OCI-LY1 (cell line): ENCODE measurements around the gene FAM53B.

Experiments
- H2AFZ ChIP-seq: fragments of 200-600 bp; sonication (generic), shearing (Covaris generic); 2 replicates; pipeline ENCODE4 v1.6.0; 2014; ENCODE audit warnings: antibody characterized with exemption, mild to moderate bottlenecking, low read length
- H3F3A ChIP-seq: fragments of 200-600 bp; sonication (generic), shearing (Covaris generic); 2 replicates; pipeline ENCODE4 v1.6.0; 2014; ENCODE audit warnings: mild to moderate bottlenecking, antibody characterized with exemption, low read length, moderate library complexity; ENCODE audit not compliant: insufficient read depth
- H3K27ac ChIP-seq: fragments of 200-600 bp; sonication (generic); 2 replicates; pipeline ENCODE4 v1.5.1; 2014; ENCODE audit warnings: low read length, mixed run types, mild to moderate bottlenecking, low read depth; ENCODE audit not compliant: poor library complexity, severe bottlenecking
- H3K27me3 ChIP-seq: fragments of 200-600 bp; sonication (generic); 2 replicates; pipeline ENCODE4 v1.6.0; 2014; ENCODE audit warnings: antibody characterized with exemption, mild to moderate bottlenecking, low read length, moderate library complexity; ENCODE audit not compliant: insufficient read depth
- H3K36me3 ChIP-seq: fragments of 200-600 bp; sonication (generic); 2 replicates; pipeline ENCODE4 v1.6.1; 2014; ENCODE audit warnings: mild to moderate bottlenecking, antibody characterized with exemption, low read length, moderate library complexity, mixed read lengths; ENCODE audit not compliant: insufficient read depth
- H3K4me1 ChIP-seq: fragments of 200-600 bp; sonication (generic); 2 replicates; pipeline ENCODE4 v1.5.1; 2014; ENCODE audit warnings: mild to moderate bottlenecking, low read length, moderate library complexity; ENCODE audit not compliant: insufficient read depth, severe bottlenecking
- H3K4me2 ChIP-seq: fragments of 200-600 bp; sonication (generic), shearing (Covaris generic); 2 replicates; pipeline ENCODE4 v1.6.1; 2014; ENCODE audit warnings: low read length
- H3K4me3 ChIP-seq: fragments of 200-600 bp; sonication (generic); 2 replicates; pipeline ENCODE4 v1.5.1; 2014; ENCODE audit warnings: low read length, low read depth, mild to moderate bottlenecking, mixed read lengths; ENCODE audit not compliant: poor library complexity, severe bottlenecking
- H3K79me2 ChIP-seq: fragments of 200-600 bp; shearing (Covaris generic); 2 replicates; pipeline ENCODE4 v1.6.1; 2016; ENCODE audit warnings: mixed run types, low read length, mixed read lengths; ENCODE audit not compliant: insufficient read depth
- H3K9ac ChIP-seq: fragments of 200-600 bp; sonication (generic), shearing (Covaris generic); 2 replicates; pipeline ENCODE4 v1.6.1; 2014; ENCODE audit warnings: mild to moderate bottlenecking, low read length, mixed read lengths
- H3K9me2 ChIP-seq: fragments of 200-600 bp; sonication (generic), shearing (Covaris generic); 2 replicates; pipeline ENCODE4 v1.6.1; 2014; ENCODE audit warnings: low read depth, mild to moderate bottlenecking, low read length, mixed read lengths
- H3K9me3 ChIP-seq: fragments of 200-600 bp; shearing (Covaris generic); 2 replicates; pipeline ENCODE4 v1.6.1; 2014; ENCODE audit warnings: low read length, mixed read lengths
- H4K20me1 ChIP-seq: fragments of 200-600 bp; sonication (generic), shearing (Covaris generic); 2 replicates; pipeline ENCODE4 v1.6.0; 2016; ENCODE audit warnings: mild to moderate bottlenecking, low read length; ENCODE audit not compliant: insufficient read depth
- CTCF ChIP-seq: fragments of 200-600 bp; sonication (generic), shearing (Covaris generic); IDR thresholded peaks from 2 replicates; pipeline ENCODE4 v1.5.1; 2017; ENCODE audit warnings: mild to moderate bottlenecking, antibody characterized with exemption, low read length, moderate library complexity, mixed read lengths
- EZH2 ChIP-seq: fragments of 200-600 bp; sonication (generic), shearing (Covaris generic); IDR thresholded peaks from 2 replicates; pipeline ENCODE4 v1.8.0; 2017; ENCODE audit warnings: borderline replicate concordance, mixed run types, mild to moderate bottlenecking, antibody characterized with exemption, low read length, moderate library complexity, mixed read lengths

Gene FAM53B

GRCh38 chr10:124716369-124716768 lies 27.8 kb downstream of the FAM53B start:
- no peaks in the 10 kb centered on the region for H3K9me3 ChIP-seq
- no peak for TF ChIP-seq CTCF
- TF ChIP-seq EZH2, result no peak
- H3K4me3 ChIP-seq, result no peak overlapping the region
- no peaks in the 10 kb centered on the region for H4K20me1 ChIP-seq
- H3K9ac ChIP-seq, result no peak overlapping the region
- H3K4me2 ChIP-seq, result no peak overlapping the region
- no peak overlapping the region for H2AFZ ChIP-seq
- 0 out of 2 replicates have a peak, but pooled peaks cover 4% of the 10 kb centered on the region for H3F3A ChIP-seq
- H3K9me2 ChIP-seq, result no peaks in the 10 kb centered on the region
- H3K4me1 ChIP-seq, result peaks cover 78% of the 10 kb centered on the region
- no peak overlapping the region for H3K27ac ChIP-seq
- no peaks in the 10 kb centered on the region for H3K27me3 ChIP-seq
- peaks cover 62% of the 10 kb centered on the region for H3K79me2 ChIP-seq
- peaks cover 30% of the 10 kb centered on the region for H3K36me3 ChIP-seq

- 0 out of 2 replicates have a peak, but pooled peaks cover 4% of the 10 kb centered on the region for H3F3A ChIP-seq
- H2AFZ ChIP-seq, result no peak overlapping the region
- no peak overlapping the region for H3K4me2 ChIP-seq
- H3K9me2 ChIP-seq, result no peaks in the 10 kb centered on the region
- TF ChIP-seq EZH2 (no peak), CTCF (no peak)
- no peaks in the 10 kb centered on the region for H3K27me3 ChIP-seq
- H3K27ac ChIP-seq, result no peak overlapping the region
- H3K36me3 ChIP-seq, result peaks cover 30% of the 10 kb centered on the region
- H3K9ac ChIP-seq, result no peak overlapping the region
- H3K9me3 ChIP-seq, result no peaks in the 10 kb centered on the region
- H3K79me2 ChIP-seq, result peaks cover 65% of the 10 kb centered on the region
- no peaks in the 10 kb centered on the region for H4K20me1 ChIP-seq
- H3K4me1 ChIP-seq, result peaks cover 78% of the 10 kb centered on the region
- no peak overlapping the region for H3K4me3 ChIP-seq
Observed at GRCh38 chr10:124715439-124715838, 28.7 kb downstream of the FAM53B start.

- H3F3A ChIP-seq, result no peaks in the 10 kb centered on the region
- peaks cover 65% of the 10 kb centered on the region for H3K79me2 ChIP-seq
- no peak overlapping the region for H3K4me3 ChIP-seq
- H3K4me2 ChIP-seq, result no peak overlapping the region
- no peak overlapping the region for H3K27ac ChIP-seq
- H3K9me2 ChIP-seq, result no peaks in the 10 kb centered on the region
- peaks cover 30% of the 10 kb centered on the region for H3K36me3 ChIP-seq
- H3K27me3 ChIP-seq, result no peaks in the 10 kb centered on the region
- H2AFZ ChIP-seq, result no peak overlapping the region
- no peak overlapping the region for H3K9ac ChIP-seq
- H3K9me3 ChIP-seq, result no peaks in the 10 kb centered on the region
- peaks cover 77% of the 10 kb centered on the region for H3K4me1 ChIP-seq
- H4K20me1 ChIP-seq, result no peaks in the 10 kb centered on the region
- no peak for TF ChIP-seq CTCF
- TF ChIP-seq EZH2, result no peak
Observed at GRCh38 chr10:124713679-124714255, 30.4 kb downstream of the FAM53B start.
